ENCODE results near the gene PGBD2. TPM values are rescaled to one million over a fixed set of nuclear protein-coding genes. Genes with fewer than 3 reads are reported as not detected.

PGBD2 gene
- total RNA-seq, 1 experiment from 2014 or later = 5.7 TPM

- H3K27ac ChIP-seq (ENCODE audit: low read depth, low read length, poor library complexity, severe bottlenecking) = no peak overlapping the region
- H3K4me3 ChIP-seq (ENCODE audit: low read depth, low read length, poor library complexity, severe bottlenecking) = no peak overlapping the region
- ChIA-PET POLR2A (ENCODE audit: low non-redundant PET) (no interaction called here), CTCF (no interaction called here)
- no peak for TF ChIP-seq EZH2 (IDR thresholded peaks at IDR 0.05; ENCODE audit: borderline replicate concordance, low read depth, low read length, poor library complexity, severe bottlenecking)
- no peak for TF ChIP-seq CTCF (conservative IDR thresholded peaks at IDR 0.05; ENCODE audit: low read depth, low read length)
- no peaks in the 10 kb centered on the region for H3K36me3 ChIP-seq (ENCODE audit: insufficient read depth, low read length, poor library complexity, severe bottlenecking)
- no peak for DNase-seq (ENCODE audit: low spot score)
- BruUV-seq (replicated peaks) = no TSS peak
- intact Hi-C loops (cut with micrococcal nuclease; ENCODE audit: unreplicated experiment) = no loop called here
- H3K9me3 ChIP-seq (ENCODE audit: low read depth, low read length, poor library complexity, severe bottlenecking) = no peaks in the 10 kb centered on the region
- H3K4me1 ChIP-seq (ENCODE audit: insufficient read depth, low read length, poor library complexity, severe bottlenecking) = peaks cover 27% of the 10 kb centered on the region
- peaks cover 3% of the 10 kb centered on the region for H3K27me3 ChIP-seq (replicated peaks; ENCODE audit: insufficient read depth, low read depth, low read length, poor library complexity)
Measured at GRCh38 chr1:248861616-248862015, 44.4 kb upstream of the PGBD2 start.

- POLR2A ChIA-PET (ENCODE audit: low non-redundant PET) = no interaction called here
- CTCF ChIA-PET = no interaction called here
- no peak for TF ChIP-seq CTCF (conservative IDR thresholded peaks at IDR 0.05; ENCODE audit: low read depth, low read length)
- TF ChIP-seq EZH2 (IDR thresholded peaks at IDR 0.05; ENCODE audit: borderline replicate concordance, low read depth, low read length, poor library complexity, severe bottlenecking) = no peak
- no peak overlapping the region for H3K27ac ChIP-seq (ENCODE audit: low read depth, low read length, poor library complexity, severe bottlenecking)
- peaks cover 3% of the 10 kb centered on the region for H3K27me3 ChIP-seq (replicated peaks; ENCODE audit: insufficient read depth, low read depth, low read length, poor library complexity)
- peak overlapping the region; percentile 58 for H3K4me3 ChIP-seq (ENCODE audit: low read depth, low read length, poor library complexity, severe bottlenecking)
- H3K4me1 ChIP-seq (ENCODE audit: insufficient read depth, low read length, poor library complexity, severe bottlenecking) = peaks cover 21% of the 10 kb centered on the region
- no peaks in the 10 kb centered on the region for H3K36me3 ChIP-seq (ENCODE audit: insufficient read depth, low read length, poor library complexity, severe bottlenecking)
- no peaks in the 10 kb centered on the region for H3K9me3 ChIP-seq (ENCODE audit: low read depth, low read length, poor library complexity, severe bottlenecking)
- intact Hi-C loops (cut with micrococcal nuclease; ENCODE audit: unreplicated experiment) = no loop called here
- no peak for DNase-seq (ENCODE audit: low spot score)
- BruUV-seq (replicated peaks) = no TSS peak
Measured at GRCh38 chr1:248862695-248862997, 43.4 kb upstream of the PGBD2 start.

GRCh38 chr1:248862998-248863881 is 42.8 kb upstream of the PGBD2 start:
- ChIA-PET POLR2A (ENCODE audit: low non-redundant PET) (no interaction called here), CTCF (no interaction called here)
- no peak for TF ChIP-seq EZH2 (IDR thresholded peaks at IDR 0.05; ENCODE audit: borderline replicate concordance, low read depth, low read length, poor library complexity, severe bottlenecking)
- no peak for TF ChIP-seq CTCF (conservative IDR thresholded peaks at IDR 0.05; ENCODE audit: low read depth, low read length)
- Histone ChIP-seq H3K9me3 (ENCODE audit: low read depth, low read length, poor library complexity, severe bottlenecking) (no peaks in the 10 kb centered on the region), H3K27me3 (replicated peaks; ENCODE audit: insufficient read depth, low read depth, low read length, poor library complexity) (peaks cover 3% of the 10 kb centered on the region), H3K36me3 (ENCODE audit: insufficient read depth, low read length, poor library complexity, severe bottlenecking) (no peaks in the 10 kb centered on the region), H3K4me1 (ENCODE audit: insufficient read depth, low read length, poor library complexity, severe bottlenecking) (peaks cover 15% of the 10 kb centered on the region), H3K4me3 (ENCODE audit: low read depth, low read length, poor library complexity, severe bottlenecking) (peak overlapping the region; percentile 58), H3K27ac (ENCODE audit: low read depth, low read length, poor library complexity, severe bottlenecking) (no peak overlapping the region)
- BruUV-seq (replicated peaks) = no TSS peak
- DNase-seq (ENCODE audit: low spot score) = peak; percentile 82
- intact Hi-C loops (cut with micrococcal nuclease; ENCODE audit: unreplicated experiment) = no loop called here
